ENCODE data around the gene SUN2.

DNA sequence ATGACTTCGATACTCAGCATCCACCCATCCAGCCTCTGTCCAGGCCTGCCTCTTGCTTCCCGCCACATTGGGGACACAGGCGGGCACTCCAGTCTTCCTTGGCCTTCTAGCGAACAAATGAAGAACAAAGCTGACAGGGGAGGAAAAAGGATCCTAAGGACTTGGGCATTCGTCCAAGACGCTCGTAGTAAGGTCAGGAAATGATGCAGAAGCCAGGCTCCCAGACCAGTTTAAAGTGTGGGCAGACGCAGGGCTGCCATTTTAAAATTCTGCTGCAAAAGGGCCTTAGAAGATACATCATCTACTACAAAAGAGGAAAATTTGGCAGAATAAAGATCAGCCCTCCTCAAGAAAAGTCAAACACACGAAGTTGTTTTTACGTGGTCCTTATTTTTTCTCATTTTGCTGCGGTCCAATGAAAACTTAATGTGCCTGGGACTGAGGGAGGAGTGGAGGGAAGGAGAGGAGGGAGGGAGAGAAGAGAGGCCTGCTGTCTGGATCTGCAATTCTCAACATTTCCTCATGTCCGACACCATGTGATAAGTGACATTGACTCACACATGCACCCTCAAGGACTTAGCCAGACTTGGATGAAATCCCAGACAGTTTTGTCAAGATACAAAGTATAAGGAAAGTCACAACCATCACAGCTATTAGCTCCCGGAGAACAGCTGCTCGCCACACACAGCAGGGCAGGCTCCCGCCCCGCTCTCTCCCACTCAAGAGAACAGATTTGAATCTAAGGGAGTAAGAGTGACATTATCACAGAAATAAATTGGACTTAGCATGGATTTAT, 32.4 kb upstream of the SUN2 start:
- no peak for TF ChIP-seq EZH2 (IDR thresholded peaks at IDR 0.05; ENCODE audit: borderline replicate concordance, insufficient read depth, low read depth, low read length, poor library complexity, severe bottlenecking)
- TF ChIP-seq, protein P1, sequence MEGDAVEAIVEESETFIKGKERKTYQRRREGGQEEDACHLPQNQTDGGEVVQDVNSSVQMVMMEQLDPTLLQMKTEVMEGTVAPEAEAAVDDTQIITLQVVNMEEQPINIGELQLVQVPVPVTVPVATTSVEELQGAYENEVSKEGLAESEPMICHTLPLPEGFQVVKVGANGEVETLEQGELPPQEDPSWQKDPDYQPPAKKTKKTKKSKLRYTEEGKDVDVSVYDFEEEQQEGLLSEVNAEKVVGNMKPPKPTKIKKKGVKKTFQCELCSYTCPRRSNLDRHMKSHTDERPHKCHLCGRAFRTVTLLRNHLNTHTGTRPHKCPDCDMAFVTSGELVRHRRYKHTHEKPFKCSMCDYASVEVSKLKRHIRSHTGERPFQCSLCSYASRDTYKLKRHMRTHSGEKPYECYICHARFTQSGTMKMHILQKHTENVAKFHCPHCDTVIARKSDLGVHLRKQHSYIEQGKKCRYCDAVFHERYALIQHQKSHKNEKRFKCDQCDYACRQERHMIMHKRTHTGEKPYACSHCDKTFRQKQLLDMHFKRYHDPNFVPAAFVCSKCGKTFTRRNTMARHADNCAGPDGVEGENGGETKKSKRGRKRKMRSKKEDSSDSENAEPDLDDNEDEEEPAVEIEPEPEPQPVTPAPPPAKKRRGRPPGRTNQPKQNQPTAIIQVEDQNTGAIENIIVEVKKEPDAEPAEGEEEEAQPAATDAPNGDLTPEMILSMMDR (IDR thresholded peaks at IDR 0.05): no peak

All from B cell (primary cell).